ENCODE results near the gene PHAX. TPM values are rescaled to one million over a fixed set of nuclear protein-coding genes. Genes with fewer than 3 reads are reported as not detected.

PHAX gene
- total RNA-seq, 1 donor from 2014 or later, result 58.2 TPM

GRCh38 chr5:126635585-126635984, 34.8 kb downstream of the PHAX start:
- H3K9me3 Mint-ChIP-seq (ENCODE audit: low read depth), result no peaks in the 10 kb centered on the region
- no peaks in the 10 kb centered on the region for H3K36me3 Mint-ChIP-seq (ENCODE audit: insufficient read depth)
- DNase-seq (ENCODE audit: low spot score, unreplicated experiment), result no peak
- no peak overlapping the region for H3K27ac Mint-ChIP-seq
- H3K27me3 Mint-ChIP-seq, result no peaks in the 10 kb centered on the region
- no peak for TF ChIP-seq CTCF (IDR thresholded peaks at IDR 0.05; ENCODE audit: unreplicated experiment)
- no peak overlapping the region for H3K4me3 Mint-ChIP-seq (ENCODE audit: low read depth)
- H3K4me1 Mint-ChIP-seq (ENCODE audit: low read depth), result no peaks in the 10 kb centered on the region

GRCh38 chr5:126636956-126637355, 36.2 kb downstream of the PHAX start:
- Mint-ChIP-seq H3K4me1 (ENCODE audit: low read depth) (no peaks in the 10 kb centered on the region), H3K9me3 (ENCODE audit: low read depth) (no peaks in the 10 kb centered on the region), H3K27ac (no peak overlapping the region), H3K27me3 (no peaks in the 10 kb centered on the region), H3K36me3 (ENCODE audit: insufficient read depth) (no peaks in the 10 kb centered on the region), H3K4me3 (ENCODE audit: low read depth) (no peak overlapping the region)
- no peak for TF ChIP-seq CTCF (IDR thresholded peaks at IDR 0.05; ENCODE audit: unreplicated experiment)
- DNase-seq (ENCODE audit: low spot score, unreplicated experiment), result no peak

- H3K9me3 Mint-ChIP-seq (ENCODE audit: low read depth), result peaks cover 7% of the 10 kb centered on the region
- H3K4me1 Mint-ChIP-seq (ENCODE audit: low read depth), result no peaks in the 10 kb centered on the region
- DNase-seq (ENCODE audit: low spot score, unreplicated experiment), result no peak
- H3K4me3 Mint-ChIP-seq (ENCODE audit: low read depth), result no peak overlapping the region
- TF ChIP-seq CTCF (IDR thresholded peaks at IDR 0.05; ENCODE audit: unreplicated experiment), result no peak
- no peak overlapping the region for H3K27ac Mint-ChIP-seq
- H3K27me3 Mint-ChIP-seq, result no peaks in the 10 kb centered on the region
- peaks cover 4% of the 10 kb centered on the region for H3K36me3 Mint-ChIP-seq (ENCODE audit: insufficient read depth)
These were observed 40.1 kb downstream of the PHAX start for GRCh38 chr5:126640866-126641265.

- Mint-ChIP-seq H3K4me1 (ENCODE audit: low read depth) (no peaks in the 10 kb centered on the region), H3K27ac (no peak overlapping the region), H3K4me3 (ENCODE audit: low read depth) (no peak overlapping the region), H3K36me3 (ENCODE audit: insufficient read depth) (peaks cover 4% of the 10 kb centered on the region), H3K9me3 (ENCODE audit: low read depth) (peaks cover 7% of the 10 kb centered on the region), H3K27me3 (no peaks in the 10 kb centered on the region)
- no peak for TF ChIP-seq CTCF (IDR thresholded peaks at IDR 0.05; ENCODE audit: unreplicated experiment)
- DNase-seq (ENCODE audit: low spot score, unreplicated experiment), result no peak
These were observed 40.6 kb downstream of the PHAX start for GRCh38 chr5:126641387-126641786.

GRCh38 chr5:126645132-126645531, 44.4 kb downstream of the PHAX start:
- no peak overlapping the region for H3K27ac Mint-ChIP-seq
- peaks cover 12% of the 10 kb centered on the region for H3K4me1 Mint-ChIP-seq (ENCODE audit: low read depth)
- no peak for TF ChIP-seq CTCF (IDR thresholded peaks at IDR 0.05; ENCODE audit: unreplicated experiment)
- H3K9me3 Mint-ChIP-seq (ENCODE audit: low read depth), result peaks cover 7% of the 10 kb centered on the region
- H3K27me3 Mint-ChIP-seq, result no peaks in the 10 kb centered on the region
- peaks cover 4% of the 10 kb centered on the region for H3K36me3 Mint-ChIP-seq (ENCODE audit: insufficient read depth)
- no peak overlapping the region for H3K4me3 Mint-ChIP-seq (ENCODE audit: low read depth)
- no peak for DNase-seq (ENCODE audit: low spot score, unreplicated experiment)

Data from progenitor cell of endocrine pancreas (in vitro differentiated cells).